Embryonic facial prominence (tissue), 1 donor: ENCODE results near the gene NEIL1.
"Not testable (repeated sequence)": the region's sequence is repeated elsewhere in the genome, so short reads cannot be mapped to it uniquely, and the experiment has no call there.

ENCODE experiments used
- DNase-seq: peaks from one replicate; pipeline ENCODE4 v3.0.0-alpha.2; 2016; ENCODE audit errors: extremely low spot score

The NEIL1 gene

GRCh38 chr15:75371901-75372688, 25.3 kb downstream of the NEIL1 start:
- DNase-seq: no peak

GRCh38 chr15:75380773-75381172, 33.9 kb downstream of the NEIL1 start:
- no peak for DNase-seq

- not testable (repeated sequence) for DNase-seq
Observed at GRCh38 chr15:75383986-75384385, 37.1 kb downstream of the NEIL1 start.

GRCh38 chr15:75389791-75390382, 43.0 kb downstream of the NEIL1 start:
- no peak for DNase-seq

GRCh38 chr15:75397494-75397893, 50.7 kb downstream of the NEIL1 start:
- DNase-seq: no peak

- DNase-seq: no peak
Observed at GRCh38 chr15:75403892-75404291, 57.1 kb downstream of the NEIL1 start.
